HG02763 (cell line): ENCODE measurements around the gene KRTAP10-2.
"Not testable (repeated sequence)": the region's sequence is repeated elsewhere in the genome, so short reads cannot be mapped to it uniquely, and the experiment has no call there.

Source experiments
- ATAC-seq: cut with Tn5 transposase; IDR thresholded peaks from one replicate; pipeline ENCODE4 v1.9.1; 2021; ENCODE audit warnings: mild to moderate bottlenecking, moderate library complexity; ENCODE audit not compliant: unreplicated experiment

The KRTAP10-2 gene

DNA sequence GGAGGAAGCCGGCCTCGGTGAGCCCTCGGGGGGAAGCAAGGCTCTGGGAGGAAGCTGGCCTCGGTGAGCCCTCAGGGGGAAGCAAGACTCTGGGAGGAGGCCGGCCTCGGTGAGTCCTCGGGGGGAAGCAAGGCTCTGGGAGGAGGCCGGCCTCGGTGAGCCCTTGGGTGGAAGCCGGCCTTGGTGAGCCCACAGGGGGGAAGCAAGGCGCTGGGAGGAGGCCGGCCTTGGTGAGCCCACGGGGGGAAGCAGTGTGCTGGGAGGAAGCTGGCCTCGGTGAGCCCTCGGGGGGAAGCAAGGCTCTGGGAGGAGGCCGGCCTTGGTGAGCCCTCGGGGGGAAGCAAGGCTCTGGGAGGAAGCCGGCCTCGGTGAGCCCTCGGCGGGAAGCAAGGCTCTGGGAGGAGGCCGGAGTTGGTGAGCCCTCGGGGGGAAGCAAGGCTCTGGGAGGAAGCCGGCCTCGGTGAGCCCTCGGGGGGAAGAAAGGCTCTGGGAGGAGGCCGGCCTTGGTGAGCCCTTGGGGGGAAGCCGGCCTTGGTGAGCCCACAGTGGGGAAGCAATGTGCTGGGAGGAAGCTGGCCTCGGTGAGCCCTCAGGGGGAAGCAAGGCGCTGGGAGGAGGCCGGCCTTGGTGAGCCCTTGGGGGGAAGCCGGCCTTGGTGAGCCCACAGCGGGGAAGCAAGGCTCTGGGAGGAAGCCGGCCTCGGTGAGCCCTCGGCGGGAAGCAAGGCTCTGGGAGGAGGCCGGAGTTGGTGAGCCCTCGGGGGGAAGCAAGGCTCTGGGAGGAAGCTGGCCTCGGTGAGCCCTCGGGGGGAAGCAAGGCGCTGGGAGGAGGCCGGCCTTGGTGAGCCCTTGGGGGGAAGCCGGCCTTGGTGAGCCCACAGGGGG lies 48.1 kb downstream of the KRTAP10-2 start:
- not testable (repeated sequence) for ATAC-seq

DNA sequence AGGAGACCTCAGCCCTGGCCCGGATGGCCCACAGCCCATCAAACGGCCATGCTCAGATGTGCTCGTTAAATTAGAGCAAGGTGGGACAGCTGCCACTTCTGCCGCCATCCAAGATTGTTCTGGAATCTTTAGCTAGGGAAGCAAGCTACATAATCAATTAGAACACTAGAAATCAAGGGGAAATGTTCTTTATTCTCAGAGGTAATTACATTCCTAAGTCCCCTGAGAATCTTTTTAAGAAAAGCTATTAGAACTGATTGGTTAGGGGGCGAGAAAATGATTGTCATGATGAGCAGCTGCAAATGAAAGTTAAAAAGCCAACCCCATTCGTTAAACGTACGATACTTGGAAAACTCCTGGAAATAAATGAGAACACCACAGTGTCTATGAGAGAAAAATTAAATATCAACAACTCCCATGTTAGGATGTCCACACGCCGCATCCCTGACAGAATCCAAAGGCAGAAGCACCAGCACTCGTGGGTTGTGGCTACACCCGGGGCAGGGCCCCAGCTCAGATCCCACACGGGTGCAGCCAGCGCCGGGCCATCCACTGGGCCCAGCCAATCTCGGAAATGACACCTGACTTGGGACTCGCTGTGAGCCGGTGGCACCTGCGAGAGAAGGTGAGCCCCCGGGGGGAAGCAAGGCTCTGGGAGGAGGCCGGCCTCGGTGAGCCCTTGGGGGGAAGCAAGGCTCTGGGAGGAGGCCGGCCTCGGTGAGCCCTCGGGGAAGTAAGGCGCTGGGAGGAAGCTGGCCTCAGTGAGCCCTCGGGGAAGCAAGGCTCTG lies 48.9 kb downstream of the KRTAP10-2 start:
- ATAC-seq: no peak
